Measurements from ENCODE around the gene PDLIM7.

PDLIM7 gene

DNA sequence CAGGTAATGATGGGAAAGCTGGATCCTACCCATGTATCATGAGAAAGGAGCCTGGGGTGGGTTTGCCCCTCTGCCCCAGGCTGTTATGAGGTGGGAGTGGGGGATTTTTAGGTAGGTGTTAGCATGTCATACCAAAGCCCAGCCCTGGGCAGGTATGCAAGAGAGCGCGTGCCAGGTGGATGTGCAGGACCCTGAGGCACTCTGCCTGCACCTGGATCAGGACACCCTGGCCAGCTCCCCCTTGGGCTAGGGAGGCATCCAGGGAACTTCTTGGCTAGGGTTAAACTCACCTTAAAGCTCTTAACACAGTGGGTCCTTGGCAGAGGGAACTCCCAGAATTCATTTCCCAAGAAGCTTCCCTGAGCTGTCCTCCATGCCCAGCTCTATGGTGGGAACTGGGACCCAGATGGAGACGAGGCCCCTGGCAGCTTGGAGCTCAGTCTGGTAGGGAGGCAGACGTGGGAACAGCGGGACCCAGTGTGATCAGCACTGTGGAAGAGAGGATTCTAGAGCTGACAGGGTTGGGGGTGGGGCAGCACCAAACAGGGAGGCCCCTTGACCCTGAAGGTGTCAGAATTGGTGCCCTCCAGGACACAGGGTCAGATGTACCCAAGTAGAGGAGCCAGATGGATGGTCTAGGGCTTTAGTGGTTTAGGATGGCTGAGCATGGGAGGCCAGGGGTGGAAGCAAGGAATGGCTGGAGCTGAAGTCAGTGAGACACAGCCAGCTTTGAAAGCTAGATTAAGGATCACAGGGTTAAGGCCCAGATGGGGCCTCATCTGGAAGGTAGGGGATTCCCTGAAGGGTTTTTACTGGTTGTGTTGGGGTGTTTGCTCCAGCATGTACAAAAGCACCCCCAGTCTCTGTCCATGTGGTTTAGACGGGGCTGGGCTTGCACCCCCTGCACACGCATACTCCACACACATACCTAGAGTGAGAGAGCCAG lies 53.0 kb downstream of the PDLIM7 start:
- no peak overlapping the region for H3K4me3 ChIP-seq (ENCODE audit: low read depth, low read length)
- no peaks in the 10 kb centered on the region for H3K27me3 ChIP-seq (ENCODE audit: insufficient read depth, low read depth, severe bottlenecking)
- H3K27ac ChIP-seq, result peak overlapping the region; percentile 48; the same call in 1 of the 2 replicates
- no peaks in the 10 kb centered on the region for H3K9me3 ChIP-seq (ENCODE audit: severe bottlenecking)
- H3K36me3 ChIP-seq, result no peaks in the 10 kb centered on the region
- TF ChIP-seq, protein P1, sequence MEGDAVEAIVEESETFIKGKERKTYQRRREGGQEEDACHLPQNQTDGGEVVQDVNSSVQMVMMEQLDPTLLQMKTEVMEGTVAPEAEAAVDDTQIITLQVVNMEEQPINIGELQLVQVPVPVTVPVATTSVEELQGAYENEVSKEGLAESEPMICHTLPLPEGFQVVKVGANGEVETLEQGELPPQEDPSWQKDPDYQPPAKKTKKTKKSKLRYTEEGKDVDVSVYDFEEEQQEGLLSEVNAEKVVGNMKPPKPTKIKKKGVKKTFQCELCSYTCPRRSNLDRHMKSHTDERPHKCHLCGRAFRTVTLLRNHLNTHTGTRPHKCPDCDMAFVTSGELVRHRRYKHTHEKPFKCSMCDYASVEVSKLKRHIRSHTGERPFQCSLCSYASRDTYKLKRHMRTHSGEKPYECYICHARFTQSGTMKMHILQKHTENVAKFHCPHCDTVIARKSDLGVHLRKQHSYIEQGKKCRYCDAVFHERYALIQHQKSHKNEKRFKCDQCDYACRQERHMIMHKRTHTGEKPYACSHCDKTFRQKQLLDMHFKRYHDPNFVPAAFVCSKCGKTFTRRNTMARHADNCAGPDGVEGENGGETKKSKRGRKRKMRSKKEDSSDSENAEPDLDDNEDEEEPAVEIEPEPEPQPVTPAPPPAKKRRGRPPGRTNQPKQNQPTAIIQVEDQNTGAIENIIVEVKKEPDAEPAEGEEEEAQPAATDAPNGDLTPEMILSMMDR (IDR thresholded peaks at IDR 0.05; ENCODE audit: low read depth, low read length), result no peak
- DNase-seq, result no peak

DNA sequence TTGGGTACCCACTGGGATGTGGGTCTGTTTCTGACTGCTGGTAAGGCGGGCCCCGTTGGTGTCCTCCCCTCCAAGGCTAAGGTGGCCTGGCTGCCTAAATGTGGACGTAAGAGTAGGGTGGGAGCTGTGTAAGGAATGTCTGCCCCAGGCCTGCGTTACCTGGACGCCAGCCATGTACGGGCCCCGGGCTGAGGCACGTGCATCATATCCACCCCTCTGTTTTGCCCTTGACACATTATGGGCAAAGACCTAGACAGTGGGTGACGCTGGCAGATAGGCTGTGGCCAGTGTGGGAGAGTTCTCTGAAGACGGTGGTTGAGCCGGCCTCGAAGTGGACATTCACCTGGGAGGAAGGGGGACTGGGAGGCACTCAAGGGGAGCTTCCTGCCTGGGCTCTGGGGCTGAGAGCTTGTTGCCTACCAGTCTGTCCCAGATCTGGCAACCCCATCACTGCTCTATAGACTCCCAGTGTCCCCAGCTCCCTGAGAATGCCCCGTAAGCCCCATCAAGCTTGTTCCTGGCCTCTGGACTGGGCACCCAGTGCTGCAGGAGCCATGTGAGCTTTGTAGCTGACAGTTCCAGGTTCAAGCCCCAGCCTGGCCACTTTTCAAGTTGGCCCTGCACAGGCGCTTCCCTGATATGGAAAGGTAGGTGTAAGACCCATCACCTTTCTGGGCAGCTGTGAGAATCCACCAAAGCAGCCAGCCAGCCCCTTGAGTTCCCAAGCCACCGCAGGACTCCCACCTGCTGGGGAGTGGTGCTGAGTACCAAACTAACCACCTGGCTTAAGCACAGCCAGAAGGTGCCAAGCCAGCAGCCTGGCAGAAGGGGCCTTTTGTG lies 54.0 kb downstream of the PDLIM7 start:
- Histone ChIP-seq H3K9me3 (ENCODE audit: severe bottlenecking) (no peaks in the 10 kb centered on the region), H3K4me3 (ENCODE audit: low read depth, low read length) (no peak overlapping the region), H3K36me3 (no peaks in the 10 kb centered on the region), H3K27ac (no peak overlapping the region), H3K27me3 (ENCODE audit: insufficient read depth, low read depth, severe bottlenecking) (no peaks in the 10 kb centered on the region)
- DNase-seq, result no peak
- TF ChIP-seq, protein P1 (IDR thresholded peaks at IDR 0.05; ENCODE audit: low read depth, low read length), result no peak

DNA sequence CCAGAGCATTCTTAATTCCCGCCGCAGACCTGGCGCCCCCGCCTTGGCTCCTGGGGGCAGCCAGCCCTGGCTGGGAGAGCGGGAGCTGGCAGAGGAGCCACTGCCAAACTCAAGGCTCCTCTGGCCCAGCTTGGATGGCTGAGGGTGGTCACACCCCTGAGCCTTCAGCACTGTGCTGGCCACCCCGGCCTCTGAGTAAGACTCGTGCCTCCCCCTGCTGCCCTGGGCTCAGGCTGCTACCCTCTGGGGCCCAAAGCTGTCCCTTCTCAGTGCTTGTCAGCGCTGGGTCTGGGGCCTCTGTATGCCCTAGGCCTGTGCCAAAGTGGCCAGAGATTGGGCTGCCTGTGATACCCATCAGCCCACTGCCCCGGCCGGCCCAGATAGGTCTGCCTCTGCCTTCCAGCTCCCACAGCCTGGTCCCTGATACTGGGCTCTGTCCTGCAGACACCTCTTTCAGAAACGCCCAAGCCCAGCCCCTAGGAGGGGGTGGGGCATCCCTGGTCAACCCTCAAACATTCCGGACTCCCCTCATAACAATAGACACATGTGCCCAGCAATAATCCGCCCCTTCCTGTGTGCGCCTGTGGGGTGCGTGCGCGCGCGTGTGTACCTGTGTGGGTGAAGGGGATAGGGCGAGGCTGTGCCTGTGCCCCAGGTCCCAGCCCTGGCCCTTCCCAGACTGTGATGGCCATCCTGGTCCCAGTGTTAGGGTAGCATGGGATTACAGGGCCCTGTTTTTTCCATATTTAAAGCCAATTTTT lies 55.2 kb downstream of the PDLIM7 start:
- H3K4me3 ChIP-seq (ENCODE audit: low read depth, low read length), result no peak overlapping the region
- H3K27ac ChIP-seq, result no peak overlapping the region
- TF ChIP-seq, protein P1 (IDR thresholded peaks at IDR 0.05; ENCODE audit: low read depth, low read length), result no peak
- DNase-seq, result no peak
- no peaks in the 10 kb centered on the region for H3K9me3 ChIP-seq (ENCODE audit: severe bottlenecking)
- H3K27me3 ChIP-seq (ENCODE audit: insufficient read depth, low read depth, severe bottlenecking), result no peaks in the 10 kb centered on the region
- H3K36me3 ChIP-seq, result no peaks in the 10 kb centered on the region

DNA sequence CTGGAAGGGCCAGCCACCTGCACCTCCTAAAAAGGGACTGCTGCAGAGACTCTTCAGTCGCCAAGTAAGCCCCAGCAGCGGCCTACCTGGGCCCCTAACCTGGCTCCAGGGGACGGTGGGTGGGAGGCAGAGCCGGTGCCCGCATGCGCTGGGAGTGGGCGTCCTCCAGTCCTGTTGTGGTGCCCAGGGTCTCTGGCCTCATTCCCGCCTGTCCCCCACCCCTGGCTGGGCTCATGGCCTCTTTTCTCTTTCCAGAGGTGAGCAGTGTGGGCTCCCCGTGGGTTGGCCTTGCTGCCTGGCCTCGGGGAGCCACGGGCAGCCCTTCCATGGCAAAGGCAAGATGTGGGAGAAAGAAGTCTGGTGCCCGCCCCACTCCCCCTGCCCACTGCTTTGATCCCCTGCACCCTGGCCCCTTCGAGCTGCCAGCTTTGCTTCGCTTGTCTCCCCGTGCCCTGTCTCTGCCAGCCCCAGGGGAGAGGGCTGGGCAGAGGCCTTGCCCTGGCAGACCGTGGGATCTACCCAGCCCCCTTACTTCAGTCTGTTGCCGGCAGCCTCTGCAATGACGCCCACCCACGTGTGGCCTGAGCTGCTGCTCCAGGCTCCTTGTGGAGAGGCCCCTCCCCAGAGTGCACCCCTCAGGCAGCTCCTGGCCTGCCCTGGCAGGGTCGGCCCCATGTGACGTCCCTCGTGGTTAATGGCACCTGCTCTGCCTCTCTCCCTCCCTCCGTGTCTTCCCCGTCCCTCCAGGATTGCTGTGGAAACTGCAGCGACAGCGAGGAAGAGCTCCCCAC lies 56.2 kb downstream of the PDLIM7 start:
- Histone ChIP-seq H3K4me3 (ENCODE audit: low read depth, low read length) (no peak overlapping the region), H3K36me3 (no peaks in the 10 kb centered on the region), H3K27ac (no peak overlapping the region), H3K27me3 (ENCODE audit: insufficient read depth, low read depth, severe bottlenecking) (no peaks in the 10 kb centered on the region), H3K9me3 (ENCODE audit: severe bottlenecking) (no peaks in the 10 kb centered on the region)
- DNase-seq, result no peak
- TF ChIP-seq, protein P1 (IDR thresholded peaks at IDR 0.05; ENCODE audit: low read depth, low read length), result no peak
